ENCODE results near the gene PPP2R3C. TPM values are rescaled to one million over a fixed set of nuclear protein-coding genes. Genes with fewer than 3 reads are reported as not detected.

Gene PPP2R3C
- total and polyA plus RNA-seq, 2 of the 4 experiments (the other 2 are of a cell fraction) = 15.9 to 17.0 TPM

- Histone ChIP-seq H3K36me3 (ENCODE audit: control insufficient read depth, insufficient read depth, low read length) (peaks cover 7% of the 10 kb centered on the region; the same call in 1 of the 2 replicates), H3K9me3 (ENCODE audit: control insufficient read depth, insufficient read depth, low read length) (no peaks in the 10 kb centered on the region), H3K9me1 (ENCODE audit: insufficient read depth, low read length) (peaks cover 4% of the 10 kb centered on the region; the same call in 1 of the 2 replicates), H3K56ac (ENCODE audit: extremely low read depth, insufficient read depth, low read length) (no peak overlapping the region), H3K79me1 (ENCODE audit: low read depth in 1 of 2, low read length in 2 of 2) (peaks cover 15 to 24% of the 10 kb centered on the region in 2 experiments), H2AK9ac (replicated peaks; ENCODE audit: low read depth, low read length, poor library complexity) (no peak overlapping the region), H4K8ac (ENCODE audit: low read depth in 2 of 2, low read length in 2 of 2) (no peak overlapping the region), H4K5ac (ENCODE audit: low read depth, low read length) (no peak overlapping the region; the same call in 1 of the 2 replicates), H3K27me3 (ENCODE audit: control insufficient read depth, insufficient read depth, low read length) (no peaks in the 10 kb centered on the region), H3K18ac (ENCODE audit: low read depth, low read length) (no peak overlapping the region), H3K27ac (ENCODE audit: insufficient read depth, low read length) (no peak overlapping the region), H4K91ac (ENCODE audit: insufficient read depth, low read depth, low read length) (no peak overlapping the region), H2AK5ac (ENCODE audit: low read depth, low read length) (no peak overlapping the region), H3K4me3 (ENCODE audit: insufficient read depth, low read depth, low read length) (no peak overlapping the region), H2BK20ac (ENCODE audit: low read depth, low read length) (no peak overlapping the region), H3K4me1 (ENCODE audit: control insufficient read depth, insufficient read depth, low read length) (no peaks in the 10 kb centered on the region), H3K23ac (ENCODE audit: low read depth, low read length) (no peak overlapping the region), H2BK5ac (ENCODE audit: low read depth, low read length, poor library complexity, severe bottlenecking) (no peak overlapping the region), H3K9ac (ENCODE audit: low read depth, low read length) (no peak overlapping the region), H3K4ac (ENCODE audit: low read depth, low read length) (no peak overlapping the region), H2AFZ (replicated peaks; ENCODE audit: low read length, poor library complexity) (no peak overlapping the region), H2BK120ac (ENCODE audit: low read depth, low read length) (no peak overlapping the region), H3K14ac (replicated peaks; ENCODE audit: low read depth, low read length) (no peak overlapping the region), H2BK15ac (ENCODE audit: low read depth, low read length) (no peak overlapping the region), H4K20me1 (ENCODE audit: insufficient read depth, low read length) (no peaks in the 10 kb centered on the region), H3K4me2 (ENCODE audit: low read depth, low read length) (no peak overlapping the region)
- DNase-seq (no peak), ATAC-seq (ENCODE audit: low read depth) (no peak)
- in situ Hi-C loops (cut with MboI; ENCODE audit: low sequenced_read_pairs) (loop anchor here (10.0 to 25.0 kb wide), 2 partner anchors 541 to 668 kb away; partner anchors contain the start of gene RALGAPA1), dilution Hi-C loops (cut with HindIII; ENCODE audit: low sequenced_read_pairs, unreplicated experiment) (no loop called here), intact Hi-C loops (cut with micrococcal nuclease) (loop anchor here (5.0 kb wide), 2 partner anchors 68 to 543 kb away; no protein-coding TSS in a partner anchor)
- ChIA-PET POLR2A (ENCODE audit: unreplicated experiment) (no interaction called here), CTCF (interaction anchor here (1.3 kb wide), 2 partner anchors 71 to 268 kb away, joined by 3 to 4 read pairs; no protein-coding TSS in a partner anchor)
- BruUV-seq (replicated peaks) = no TSS peak
- no CpG with 5 or more reads among the region's 1 CpG for WGBS, 2 experiments (ENCODE audit: extremely low coverage in 2 of 2, insufficient read length in 1 of 2)
- TF ChIP-seq RCOR1 (IDR thresholded peaks at IDR 0.05; ENCODE audit: insufficient replicate concordance, low read length) (no peak), NFE2L2 (IDR thresholded peaks at IDR 0.05; ENCODE audit: low read depth, low read length) (no peak), CTCF (conservative IDR thresholded peaks at IDR 0.05; ENCODE audit: low read depth, low read length) (no peak), CEBPB (IDR thresholded peaks at IDR 0.05; ENCODE audit: low read depth, low read length) (no peak), FOS (IDR thresholded peaks at IDR 0.05; ENCODE audit: low read depth, low read length) (no peak), SMC3 (IDR thresholded peaks at IDR 0.05; ENCODE audit: low read depth, low read length) (no peak), POLR2A (IDR thresholded peaks at IDR 0.05; ENCODE audit: low read depth, low read length) (no peak), BHLHE40 (IDR thresholded peaks at IDR 0.05; ENCODE audit: low read depth, low read length) (no peak), MAFK (IDR thresholded peaks at IDR 0.05; ENCODE audit: low read depth, low read length) (no peak)
These were observed 22.2 kb upstream of the PPP2R3C start for GRCh38 chr14:35144029-35144428.
